GM21360 (cell line): ENCODE measurements around the gene OARD1.
"Not testable (repeated sequence)": the region's sequence is repeated elsewhere in the genome, so short reads cannot be mapped to it uniquely, and the experiment has no call there.

Source experiments
- ATAC-seq: cut with Tn5 transposase; IDR thresholded peaks from one replicate; pipeline ENCODE4 v1.9.1; 2021; ENCODE audit warnings: mild to moderate bottlenecking, moderate library complexity; ENCODE audit not compliant: unreplicated experiment

Gene OARD1, protein sequence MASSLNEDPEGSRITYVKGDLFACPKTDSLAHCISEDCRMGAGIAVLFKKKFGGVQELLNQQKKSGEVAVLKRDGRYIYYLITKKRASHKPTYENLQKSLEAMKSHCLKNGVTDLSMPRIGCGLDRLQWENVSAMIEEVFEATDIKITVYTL

DNA sequence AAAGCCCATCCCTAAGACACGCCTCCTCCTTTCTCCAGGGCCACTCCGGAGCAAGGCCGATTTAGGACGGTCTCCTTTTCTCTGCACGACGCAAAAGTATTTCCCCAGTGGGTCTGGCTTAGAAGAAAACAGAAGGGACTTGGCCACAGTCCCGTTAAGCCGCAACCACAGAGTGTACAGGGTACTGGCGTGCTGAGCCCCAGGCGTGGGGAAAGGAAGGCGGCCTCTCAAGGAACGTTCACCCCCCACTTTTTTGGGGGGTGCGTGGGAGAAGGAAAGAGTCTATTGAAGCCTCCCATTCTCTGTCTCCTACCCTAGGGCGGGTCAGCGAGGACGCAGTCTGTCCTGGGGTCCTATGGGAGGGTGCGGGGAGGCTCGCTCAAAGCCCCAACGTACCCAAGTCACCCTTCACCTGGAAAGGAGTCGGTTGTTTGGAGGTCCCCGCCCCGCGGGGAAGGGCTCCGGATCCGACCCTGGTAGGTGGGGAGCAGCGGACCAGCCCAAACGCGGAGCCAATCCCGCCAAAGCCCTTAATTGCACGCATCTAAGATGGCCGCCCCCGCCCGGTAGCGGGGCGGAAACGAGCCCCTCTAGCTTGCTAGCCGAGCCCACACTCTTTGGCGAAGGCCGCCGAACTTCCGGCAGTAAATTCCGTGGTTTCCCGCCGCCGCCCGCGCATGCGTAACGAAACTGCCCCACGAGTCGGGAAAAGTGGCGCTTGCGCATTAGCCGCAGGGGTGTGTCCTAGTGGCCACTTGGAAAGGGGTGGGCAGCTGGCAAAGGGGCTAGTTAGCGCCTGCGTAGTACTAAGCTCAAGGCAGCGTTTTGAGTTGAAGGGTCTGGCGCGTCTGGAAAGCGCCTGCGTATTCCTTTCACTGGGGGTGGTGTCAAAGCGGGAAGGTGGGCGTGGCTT, at the start of gene OARD1:
Gene OARD1, minus strand, starts transcription at position 434 of the 913 bp plus-strand sequence. CDS start 722 bp downstream, outside the sequence.
- ATAC-seq, result peak; percentile 64

DNA sequence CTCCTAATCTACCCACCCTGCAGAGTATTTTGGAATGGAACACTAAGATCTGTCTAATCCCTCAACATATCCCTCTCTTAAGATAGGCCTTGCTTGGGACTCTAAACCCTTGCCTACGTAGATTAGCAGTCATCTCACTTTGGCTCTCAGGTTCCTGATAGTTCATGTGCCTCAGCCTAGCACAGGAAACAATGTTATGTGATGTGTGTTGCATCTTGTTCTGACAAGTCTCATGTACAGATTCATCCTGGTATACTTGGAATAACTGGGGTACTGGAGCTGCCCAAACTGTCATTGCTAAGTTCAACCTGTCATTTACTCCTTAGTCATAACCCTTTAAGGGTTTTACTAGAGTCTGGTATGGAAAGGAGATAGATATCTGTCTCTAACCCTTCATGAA, 47.9 kb upstream of the OARD1 start:
- no peak for ATAC-seq

DNA sequence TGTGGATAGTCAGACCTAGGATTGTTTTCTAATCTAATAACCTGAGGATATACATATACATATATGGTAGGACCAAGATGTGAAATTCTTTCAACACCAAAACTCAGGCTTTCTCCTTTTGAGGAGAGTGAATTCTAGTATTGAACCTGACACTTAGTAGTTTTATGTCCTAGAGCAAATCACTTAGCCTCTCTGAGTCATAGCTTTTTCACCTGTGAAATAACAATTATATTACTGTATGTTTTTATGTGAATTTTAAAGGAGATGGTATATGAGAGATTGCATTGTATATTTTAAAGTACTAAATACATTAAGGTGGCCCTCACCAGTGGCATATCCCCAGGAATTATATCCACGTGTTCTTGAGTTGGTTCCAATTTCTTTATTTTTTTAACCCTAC, 47.4 kb upstream of the OARD1 start:
- ATAC-seq, result no peak

DNA sequence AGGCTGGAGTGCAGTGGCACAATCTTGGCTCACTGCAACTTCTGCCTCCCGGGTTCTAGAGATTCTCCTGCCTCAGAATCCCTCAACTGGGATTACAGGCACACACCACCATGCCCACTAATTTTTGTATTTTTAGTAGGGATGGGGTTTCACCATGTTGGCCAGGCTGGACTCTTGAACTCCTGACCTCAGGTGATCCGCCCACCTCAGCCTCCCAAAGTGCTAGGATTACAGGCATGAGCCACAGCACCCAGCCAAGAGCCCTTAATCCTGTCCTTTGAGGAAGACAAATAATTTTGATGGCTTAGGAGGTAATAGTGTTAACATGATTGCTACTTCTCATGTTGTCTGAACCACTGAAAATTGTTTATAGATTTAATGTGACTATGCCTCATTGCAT, 42.9 kb upstream of the OARD1 start:
- not testable (repeated sequence) for ATAC-seq

DNA sequence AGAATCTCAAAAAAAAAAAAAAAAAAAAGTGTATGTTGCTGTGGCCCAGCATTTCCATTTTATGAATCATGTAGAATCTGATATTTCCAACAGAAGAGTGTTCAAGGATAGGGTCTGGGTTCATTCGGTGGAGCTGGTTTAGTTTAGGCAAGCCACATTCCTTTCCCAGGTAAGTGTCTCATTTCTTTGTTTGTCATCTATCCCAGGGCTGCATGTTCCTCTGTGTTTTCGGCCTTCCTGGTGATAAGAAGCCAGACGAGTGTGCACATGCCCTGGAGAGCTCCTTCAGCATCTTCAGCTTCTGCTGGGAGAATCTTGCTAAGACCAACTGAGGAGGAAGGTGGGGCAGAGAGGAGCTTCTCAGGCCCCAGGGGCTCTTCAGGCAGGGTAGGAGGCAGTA, 38.9 kb upstream of the OARD1 start:
- ATAC-seq, result no peak

DNA sequence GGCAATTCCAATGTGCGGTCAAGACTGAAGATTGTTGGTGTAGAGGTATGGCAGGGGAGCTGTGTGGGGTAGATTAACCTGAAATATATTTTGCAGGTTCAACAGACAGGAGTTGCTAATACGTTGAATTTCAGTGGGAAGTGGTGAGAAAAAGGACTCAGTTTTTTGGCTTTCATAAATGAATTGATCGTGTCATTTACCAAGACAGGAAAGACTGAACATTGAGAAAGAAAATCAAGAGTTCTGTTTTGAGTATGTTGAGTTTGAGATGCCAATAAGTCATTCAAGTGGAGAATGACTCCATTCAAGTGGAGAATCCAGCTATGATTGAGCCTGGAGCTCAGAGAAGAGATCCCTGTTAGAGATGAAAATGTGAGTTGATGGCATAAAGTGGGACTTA, 31.7 kb upstream of the OARD1 start:
- ATAC-seq, result no peak

DNA sequence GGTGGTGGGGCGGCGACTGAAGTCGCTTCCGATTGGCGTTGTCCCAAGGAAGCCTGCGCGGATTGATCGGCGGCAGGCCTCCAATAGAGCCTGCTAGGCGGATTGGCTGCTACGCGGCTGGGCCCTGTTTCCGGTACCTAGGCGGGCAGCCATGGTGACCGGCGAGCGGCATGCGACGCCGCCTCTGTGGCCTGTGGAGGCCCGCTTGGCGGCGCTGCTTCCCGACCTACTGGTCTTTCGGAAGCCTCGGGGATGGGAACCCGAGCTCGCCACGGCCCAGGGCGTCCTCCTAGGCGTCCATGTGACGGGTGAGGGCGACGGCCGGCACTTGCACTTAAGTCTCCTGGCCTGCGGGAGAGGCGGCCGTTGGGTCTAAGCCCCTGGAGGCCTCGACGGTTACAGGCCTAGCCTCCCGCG, 28.7 kb upstream of the OARD1 start:
- no peak for ATAC-seq

DNA sequence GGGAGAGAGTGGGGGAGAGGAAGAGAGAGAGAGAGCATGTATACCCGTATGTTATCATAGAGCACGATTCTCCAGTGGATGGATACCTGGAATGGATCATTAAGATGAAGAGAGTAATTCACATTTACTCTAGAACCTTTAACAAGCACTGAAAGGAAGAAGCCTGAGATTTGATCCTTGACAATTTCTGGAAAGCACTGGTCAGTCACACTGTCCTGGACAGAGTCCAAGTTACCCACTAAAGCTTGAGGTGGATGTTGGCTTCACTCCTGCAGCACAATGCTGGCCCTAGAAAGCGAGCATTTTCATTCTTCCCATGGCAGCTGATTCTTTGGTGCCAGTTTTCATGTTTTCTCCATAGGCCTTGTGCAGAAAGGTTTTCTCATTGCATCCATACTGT, 26.2 kb upstream of the OARD1 start:
- no peak for ATAC-seq

DNA sequence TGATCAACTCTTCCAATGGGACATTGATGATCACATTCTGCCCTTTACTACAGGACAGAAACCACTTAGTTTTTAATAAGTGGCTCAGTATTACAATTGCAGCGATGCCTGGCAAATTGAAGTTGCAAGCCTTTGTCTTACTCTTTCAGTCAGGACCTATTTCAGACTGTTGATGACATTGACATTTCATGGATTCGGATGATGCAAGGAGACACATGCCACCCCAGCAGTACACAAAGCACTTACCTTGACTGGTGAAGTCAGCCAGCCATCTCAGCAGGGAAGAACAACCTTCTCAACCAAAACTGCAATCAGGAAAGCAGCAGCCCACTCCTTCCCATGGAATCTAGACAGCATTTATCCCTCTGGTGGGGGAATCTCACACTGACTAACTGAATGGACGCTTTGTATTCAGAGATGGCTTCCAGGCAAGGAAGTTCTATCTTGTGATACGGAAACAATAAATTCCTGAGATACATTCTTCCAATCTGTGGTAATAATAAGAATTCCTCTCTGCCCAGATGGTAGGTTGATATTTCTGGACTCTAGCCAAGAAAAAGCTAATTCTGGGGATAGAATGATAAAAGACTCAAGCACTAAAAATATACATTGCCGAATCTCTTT, 25.4 kb upstream of the OARD1 start:
- no peak for ATAC-seq

DNA sequence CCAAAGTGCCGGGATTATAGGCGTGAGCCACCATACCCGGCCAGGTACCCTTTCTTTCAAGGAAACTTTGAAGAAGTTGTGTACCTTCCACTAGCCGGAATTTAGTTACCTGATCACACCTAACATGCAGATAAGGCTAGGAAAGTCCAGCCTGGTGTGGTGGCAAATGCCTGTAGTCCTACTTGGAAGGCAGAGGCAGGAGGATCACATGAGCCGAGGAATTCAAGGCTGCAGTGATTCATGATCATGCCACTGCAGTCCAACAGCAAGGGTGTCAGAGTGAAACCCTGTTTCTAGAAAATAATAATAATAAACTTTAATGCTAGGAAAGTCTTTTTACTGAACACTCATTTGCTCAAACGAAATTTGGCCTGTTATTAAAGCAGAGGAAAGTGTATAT, 21.6 kb upstream of the OARD1 start:
- ATAC-seq, result no peak

DNA sequence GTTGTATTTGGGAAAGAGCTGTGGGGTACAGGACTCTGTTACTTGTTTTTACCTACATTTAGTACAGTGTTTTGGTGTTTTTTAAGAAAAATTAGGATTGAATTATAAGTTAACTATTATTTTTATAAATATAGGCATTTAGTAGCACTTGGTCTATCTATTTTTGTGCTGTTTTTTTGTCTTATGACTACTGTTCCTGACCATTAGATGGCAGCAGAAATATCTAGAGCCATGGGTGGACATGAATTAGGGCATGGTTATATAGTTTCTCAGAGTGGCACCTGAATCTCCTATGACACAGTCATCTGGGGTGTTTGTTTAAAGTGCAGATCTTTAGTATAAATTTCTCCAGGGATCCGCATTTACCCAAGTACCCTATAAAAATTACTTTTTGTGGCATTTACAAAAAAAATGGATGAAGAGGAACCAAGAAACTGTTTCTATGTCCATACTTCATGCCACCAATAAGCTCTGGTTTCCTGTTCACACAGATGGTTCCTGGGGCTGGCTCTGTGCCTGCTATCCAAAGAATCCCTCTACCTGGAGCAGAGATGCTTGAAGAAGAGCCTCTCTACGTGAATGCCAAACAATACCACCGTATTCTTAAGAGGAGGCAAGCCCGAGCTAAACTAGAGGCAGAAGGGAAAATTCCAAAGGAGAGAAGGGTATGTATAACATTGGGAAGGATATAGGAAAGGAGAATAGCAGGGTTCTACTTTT, 20.4 kb upstream of the OARD1 start:
- ATAC-seq, result no peak

DNA sequence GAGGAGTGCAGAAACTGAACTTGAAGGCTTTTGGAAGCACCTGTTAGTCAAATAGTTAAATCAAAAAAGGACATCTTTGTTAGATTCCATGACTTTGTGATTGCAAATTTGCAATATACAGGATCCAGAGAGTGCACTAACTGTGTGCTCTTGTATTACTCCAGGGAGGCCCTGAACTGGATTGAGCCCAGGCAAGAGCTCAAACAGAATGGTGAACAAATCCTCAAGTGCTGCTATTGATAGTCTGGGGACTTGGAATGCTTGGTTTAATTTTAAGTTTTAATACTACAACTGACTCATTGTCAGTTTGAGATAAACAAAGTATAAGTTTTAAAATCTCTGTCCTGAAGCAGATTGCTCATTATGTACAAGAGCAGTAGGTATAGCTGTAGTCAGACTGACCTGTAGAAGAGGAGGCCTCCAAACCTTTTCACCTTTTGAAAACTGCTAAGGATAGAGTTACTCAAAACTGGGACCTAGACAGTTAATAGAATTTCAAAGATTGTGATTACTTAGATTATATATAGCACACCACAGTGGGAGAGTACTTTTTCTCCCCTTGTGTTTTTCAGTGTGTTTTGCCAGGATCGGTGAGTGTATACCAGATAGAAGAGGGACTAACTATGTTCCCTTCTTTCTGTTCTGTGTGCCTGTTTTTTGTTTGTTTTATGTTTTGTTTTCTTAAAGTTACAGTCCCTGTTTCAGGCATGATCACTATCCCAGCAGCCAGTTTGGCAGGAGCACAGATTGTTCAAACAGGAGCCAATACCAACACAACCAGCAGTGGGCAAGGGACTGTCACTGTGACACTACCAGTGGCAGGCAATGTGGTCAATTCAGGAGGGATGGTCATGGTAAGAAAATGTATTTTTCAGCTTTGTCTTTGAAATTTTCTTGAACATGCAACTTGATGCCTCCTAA, 18.9 kb upstream of the OARD1 start:
- no peak for ATAC-seq

DNA sequence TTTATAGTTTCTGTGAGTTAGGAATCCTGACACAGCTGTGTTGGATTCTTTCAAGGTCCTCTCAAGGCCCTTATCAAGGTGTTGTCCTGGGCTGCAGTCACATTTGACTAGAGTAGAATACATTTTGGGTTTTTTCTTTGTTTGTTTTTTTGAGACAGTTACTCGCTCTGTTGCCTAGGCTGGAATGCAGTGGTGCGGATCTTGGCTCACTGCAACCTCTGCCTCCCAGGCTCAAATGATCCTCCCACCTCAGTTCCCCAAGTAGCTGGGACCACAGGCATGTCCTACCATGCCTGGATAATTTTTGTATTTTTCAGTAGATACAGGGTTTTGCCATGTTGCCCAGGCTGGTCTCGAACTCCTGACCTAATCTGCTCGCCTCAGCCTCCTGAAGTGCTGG, 16.3 kb upstream of the OARD1 start:
- ATAC-seq, result no peak

DNA sequence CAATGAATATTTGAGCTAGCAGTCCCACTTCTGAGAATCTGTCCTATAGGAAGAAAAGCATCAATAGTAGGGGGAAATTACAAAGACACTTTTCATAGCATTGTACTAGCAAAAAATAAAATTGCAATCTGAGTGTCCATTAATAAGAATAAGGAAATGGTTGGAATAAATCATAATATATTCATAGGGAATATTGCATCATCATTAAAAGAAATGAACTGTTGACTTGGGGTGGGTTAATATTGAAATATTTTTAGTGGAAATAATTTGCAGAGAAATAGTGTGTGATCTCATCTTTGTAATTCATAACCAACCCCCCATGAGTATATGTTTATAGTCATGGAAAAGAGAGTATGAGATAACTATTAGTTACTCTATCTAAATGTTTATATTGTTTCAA, 13.0 kb upstream of the OARD1 start:
- ATAC-seq, result no peak

DNA sequence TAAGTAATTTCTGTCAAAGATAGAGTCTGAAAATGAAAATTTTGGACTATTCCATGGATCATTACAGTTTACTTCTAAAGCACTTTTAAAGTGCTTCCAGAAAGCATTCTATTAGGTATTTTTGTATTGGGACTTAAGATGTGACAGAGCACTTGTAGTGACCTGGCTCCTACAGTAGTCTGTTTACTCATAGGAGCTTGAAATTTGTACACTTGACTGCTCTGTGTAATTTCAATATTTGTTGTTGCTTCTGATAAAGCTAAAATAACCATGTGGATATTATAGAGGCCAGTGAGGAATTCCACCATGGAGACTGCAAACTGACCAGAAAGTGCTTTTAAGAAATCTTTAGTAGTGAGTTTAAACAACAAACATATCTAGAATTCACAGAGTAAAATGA, 10.9 kb upstream of the OARD1 start:
- ATAC-seq, result no peak

DNA sequence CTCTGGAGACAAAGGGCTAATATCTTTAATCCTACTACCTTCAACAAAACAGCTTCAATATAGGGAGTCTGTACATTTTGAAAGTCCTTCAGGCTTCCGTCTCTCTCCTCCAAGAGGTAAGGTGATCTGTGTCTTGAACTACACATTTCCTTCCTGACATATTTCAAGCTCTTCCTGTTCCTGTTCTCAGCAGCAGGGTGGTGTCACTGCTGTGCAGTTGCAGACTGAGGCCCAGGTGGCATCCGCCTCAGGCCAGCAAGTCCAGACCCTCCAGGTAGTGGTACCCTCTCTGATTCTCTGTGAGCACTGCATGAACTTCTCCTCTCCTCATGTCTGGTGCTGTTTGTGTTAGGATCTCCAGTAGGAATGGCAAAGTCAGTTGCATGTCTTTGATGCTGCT, 8.5 kb upstream of the OARD1 start:
- ATAC-seq, result no peak

DNA sequence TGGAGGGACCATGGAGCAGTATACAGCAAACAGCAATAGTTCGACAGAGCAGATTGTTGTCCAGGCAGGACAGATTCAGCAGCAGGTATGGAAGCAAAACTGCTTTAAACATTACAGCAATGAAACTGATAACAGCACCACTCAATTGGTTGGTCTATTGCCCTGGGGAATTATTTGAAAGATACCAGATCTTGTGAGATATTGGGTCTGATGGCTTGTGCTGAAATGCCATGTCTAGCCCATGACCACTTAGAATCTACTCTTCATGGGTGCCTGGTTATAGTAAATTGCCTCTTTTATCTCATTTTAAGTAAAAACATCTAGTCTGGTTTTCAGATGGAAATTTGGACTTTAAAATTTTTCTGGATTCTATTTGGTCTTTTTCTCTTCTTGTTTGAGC, 6.9 kb upstream of the OARD1 start:
- no peak for ATAC-seq

DNA sequence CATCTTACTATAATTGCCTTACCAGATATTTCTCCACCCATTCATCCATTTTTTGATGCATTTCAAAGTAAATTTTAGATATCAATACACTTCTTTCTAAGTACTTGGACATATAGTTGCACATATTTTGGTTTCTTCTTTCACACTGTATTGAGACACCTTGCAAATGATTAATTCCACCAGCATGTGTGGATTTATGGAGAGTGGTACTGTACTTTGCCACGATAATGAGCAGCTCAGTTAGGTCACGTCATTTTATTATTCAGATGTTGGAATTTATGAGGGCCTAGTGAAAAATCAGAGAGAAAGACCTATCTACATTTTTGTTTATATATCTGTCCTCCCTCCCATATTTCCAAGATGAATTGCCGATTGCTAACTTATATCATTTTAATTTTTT, 5.9 kb upstream of the OARD1 start:
- ATAC-seq, result no peak

DNA sequence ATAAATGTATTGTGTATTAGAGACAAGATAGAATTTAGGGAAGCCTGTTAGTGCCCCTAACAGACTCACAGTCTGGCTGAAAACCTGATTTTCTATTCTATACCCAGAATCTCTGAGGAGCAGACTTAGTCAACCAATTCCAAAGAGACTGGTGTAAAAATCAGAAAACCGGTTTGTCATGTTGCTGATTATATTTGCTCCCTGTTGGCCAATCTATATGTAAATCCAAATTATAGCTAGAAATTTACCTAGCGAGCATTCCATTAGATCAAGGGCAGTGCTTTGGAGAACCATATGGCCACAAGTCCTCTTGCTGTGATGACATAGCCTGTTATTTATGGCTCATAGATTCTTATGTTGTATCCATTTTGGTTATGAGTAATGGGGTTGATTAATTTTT, 5.4 kb upstream of the OARD1 start:
- ATAC-seq, result no peak
